Liver (tissue), 9 donors: ENCODE measurements around the gene TMEM184C. TPM values are rescaled to one million over a fixed set of nuclear protein-coding genes. Genes with fewer than 3 reads are reported as not detected.

ENCODE experiments used
- DNase-seq: peaks from one replicate; pipeline ENCODE4 v3.0.0-alpha.2; 2017; ENCODE audit warnings: low spot score
- H3K27ac ChIP-seq, 2 donors: one replicate each; pipeline ENCODE4 v1.7.0; 2013; ENCODE audit warnings: inconsistent platforms in 2 of 2, low read length in 2 of 2, control low read depth in 1 of 2, low read depth in 1 of 2, mild to moderate bottlenecking in 1 of 2
- H3K27me3 ChIP-seq, 4 donors: one replicate each; pipeline versions ENCODE4 v1.6.1 to v1.7.0; 2013; ENCODE audit warnings: low read length in 3 of 4, inconsistent platforms in 1 of 4, mild to moderate bottlenecking in 1 of 4, moderate library complexity in 1 of 4; ENCODE audit not compliant: control insufficient read depth in 4 of 4, insufficient read depth in 4 of 4
- H3K36me3 ChIP-seq, 4 donors: one replicate each; pipeline versions ENCODE4 v1.6.1 to v1.7.0; 2013; ENCODE audit warnings: low read length in 3 of 4, mild to moderate bottlenecking in 3 of 4, low read depth in 1 of 4, moderate library complexity in 1 of 4; ENCODE audit not compliant: control insufficient read depth in 4 of 4, insufficient read depth in 3 of 4
- H3K4me1 ChIP-seq, 4 donors: one replicate each; pipeline versions ENCODE4 v1.6.1 to v1.7.0; 2013; ENCODE audit warnings: low read length in 3 of 4, mild to moderate bottlenecking in 3 of 4, moderate library complexity in 1 of 4; ENCODE audit not compliant: control insufficient read depth in 4 of 4, insufficient read depth in 4 of 4
- H3K4me3 ChIP-seq, 3 donors: one replicate each; pipeline versions ENCODE4 v1.6.1 to v1.7.0; 2013; ENCODE audit warnings: low read length in 3 of 3, control low read depth in 1 of 3, low read depth in 1 of 3, mild to moderate bottlenecking in 1 of 3
- H3K9ac ChIP-seq, 2 donors: one replicate each; pipeline ENCODE4 v1.7.0; 2013; ENCODE audit warnings: low read length in 2 of 2, mild to moderate bottlenecking in 2 of 2, moderate library complexity in 2 of 2, control low read depth in 1 of 2, low read depth in 1 of 2
- H3K9me3 ChIP-seq, 4 donors: one replicate each; pipeline versions ENCODE4 v1.6.1 to v1.7.0; 2013; ENCODE audit warnings: low read length in 3 of 4; ENCODE audit not compliant: control insufficient read depth in 4 of 4
- ATF3 ChIP-seq: IDR thresholded peaks from 2 replicates; pipeline ENCODE4 v1.6.1; 2016; ENCODE audit warnings: antibody characterized with exemption
- CTCF ChIP-seq: fragments of 150-350 bp; IDR thresholded peaks from 2 replicates; pipeline ENCODE4 v1.5.1; 2017; ENCODE audit warnings: improper control_type of control experiment, low read depth, low read length; ENCODE audit not compliant: missing input control
- EGR1 ChIP-seq, 2 donors: IDR thresholded peaks; 2 replicates each; pipeline ENCODE4 v1.6.1; 2016 to 2018; ENCODE audit warnings: antibody characterized with exemption in 2 of 2, low read depth in 2 of 2
- FOXA1 ChIP-seq: IDR thresholded peaks from 2 replicates; pipeline ENCODE4 v1.6.1; 2016; ENCODE audit warnings: antibody characterized with exemption
- FOXA2 ChIP-seq: IDR thresholded peaks from 2 replicates; pipeline ENCODE4 v1.6.1; 2016; ENCODE audit warnings: antibody characterized with exemption
- GABPA ChIP-seq, 2 donors: IDR thresholded peaks in 1 of 2; conservative IDR thresholded peaks in 1 of 2; 2 replicates each; pipeline ENCODE4 v1.6.1; 2016; ENCODE audit warnings: antibody characterized with exemption in 2 of 2, mild to moderate bottlenecking in 1 of 2, moderate library complexity in 1 of 2
- HNF4A ChIP-seq, 2 donors: conservative IDR thresholded peaks; 2 replicates each; pipeline ENCODE4 v1.6.1; 2016; ENCODE audit warnings: antibody characterized with exemption in 2 of 2, mild to moderate bottlenecking in 2 of 2
- HNF4G ChIP-seq: IDR thresholded peaks from 2 replicates; pipeline ENCODE4 v1.6.1; 2016; ENCODE audit warnings: antibody characterized with exemption
- JUND ChIP-seq, 2 donors: IDR thresholded peaks; 2 replicates each; pipeline ENCODE4 v1.6.1; 2016; ENCODE audit warnings: antibody characterized with exemption in 2 of 2
- MAX ChIP-seq: IDR thresholded peaks from 2 replicates; pipeline ENCODE4 v1.6.1; 2016; ENCODE audit warnings: antibody characterized with exemption
- NR2F2 ChIP-seq: IDR thresholded peaks from 2 replicates; pipeline ENCODE4 v1.6.1; 2016; ENCODE audit warnings: antibody characterized with exemption
- RAD21 ChIP-seq, 2 donors: IDR thresholded peaks; 2 replicates each; pipeline ENCODE4 v1.6.1; 2016; ENCODE audit warnings: antibody characterized with exemption in 2 of 2, mild to moderate bottlenecking in 2 of 2
- REST ChIP-seq: IDR thresholded peaks from 2 replicates; pipeline ENCODE4 v1.6.1; 2016; ENCODE audit warnings: antibody characterized with exemption, mild to moderate bottlenecking
- RXRA ChIP-seq, 2 donors: IDR thresholded peaks; 2 replicates each; pipeline ENCODE4 v1.6.1; 2017 to 2018; ENCODE audit warnings: antibody characterized with exemption in 2 of 2, mild to moderate bottlenecking in 1 of 2
- SP1 ChIP-seq: IDR thresholded peaks from 2 replicates; pipeline ENCODE4 v1.6.1; 2018; ENCODE audit warnings: antibody characterized with exemption, mild to moderate bottlenecking
- TAF1 ChIP-seq: conservative IDR thresholded peaks from 2 replicates; pipeline ENCODE4 v1.6.1; 2016; ENCODE audit warnings: antibody characterized with exemption, mild to moderate bottlenecking
- YY1 ChIP-seq: IDR thresholded peaks from 2 replicates; pipeline ENCODE4 v1.6.1; 2016; ENCODE audit warnings: antibody characterized with exemption, mild to moderate bottlenecking
- ZBTB33 ChIP-seq: IDR thresholded peaks from 2 replicates; pipeline ENCODE4 v1.6.1; 2016; ENCODE audit warnings: antibody characterized with exemption
- WGBS: extraction: QIAGEN DNeasy Blood & Tissue Kit; methylation state at CpG from one replicate; pipeline ENCODE4 v1.1.7; 2013; 5-methylcytosine and 5-hydroxymethylcytosine counted together
- polyA plus RNA-seq, 2 donors: library from polyadenylated mRNA; stranded (reverse) in 1 of 2; unstranded in 1 of 2; fragments of 200-250 nt in 1 of 2; fragments of >200 nt in 1 of 2; fragmentation: Nextera tagmentation in 1 of 2; extraction: Ambion mirVana in 1 of 2; gene quantifications; one replicate each; pipeline versions ENCODE4 v1.2.1 to v1.2.3, GENCODE V29; 2013 to 2015
- total RNA-seq, 2 donors: library from RNA; depleted of rRNA; stranded (reverse); fragments of >200 nt; gene quantifications; one replicate each; pipeline ENCODE4 v1.2.3, GENCODE V29; 2014
- donor health status: healthy.
- donor health status: healthy.
- donor health status: healthy.
- donor health status: healthy.
- donor health status: healthy.

The TMEM184C gene
- total and polyA plus RNA-seq, 4 donors, result 9.1 to 31.4 (median 13.4) TPM

- TF ChIP-seq REST, result no peak
- TF ChIP-seq HNF4G, result no peak
Observed at GRCh38 chr4:147714575-147715401, 97.6 kb downstream of the TMEM184C start (continued).

GRCh38 chr4:147717878-147718277 lies 100.7 kb downstream of the TMEM184C start:
- no peak for DNase-seq
- WGBS, result 52% methylated on average over 1 of the region's 1 CpG
- H3K27ac ChIP-seq, result no peak overlapping the region

More at GRCh38 chr4:147717878-147718277, 100.7 kb downstream of the TMEM184C start:
- Histone ChIP-seq H3K9me3 (no peaks in the 10 kb centered on the region), H3K4me3 (no peak overlapping the region), H3K9ac (no peak overlapping the region), H3K4me1 (no peaks in the 10 kb centered on the region), H3K36me3 (no peaks in the 10 kb centered on the region), H3K27me3 (no peaks in the 10 kb centered on the region)
- TF ChIP-seq JUND (IDR thresholded peaks at IDR 0.05) (no peak), CTCF (no peak), RAD21 (IDR thresholded peaks at IDR 0.05) (no peak), TAF1 (no peak), YY1 (no peak), REST (no peak), FOXA1 (no peak), HNF4G (no peak), ATF3 (no peak), HNF4A (conservative IDR thresholded peaks at IDR 0.05) (no peak), EGR1 (IDR thresholded peaks at IDR 0.05; ENCODE audit: low read depth in 2 of 2) (no peak), SP1 (no peak), MAX (no peak), GABPA (IDR thresholded peaks at IDR 0.05 in 1 of 2, conservative IDR thresholded peaks at IDR 0.05 in 1 of 2) (no peak), NR2F2 (no peak), FOXA2 (no peak), RXRA (IDR thresholded peaks at IDR 0.05) (no peak), ZBTB33 (no peak)
